Vagina (tissue), 2 donors: ENCODE data around the gene SLC38A6. TPM values are rescaled to one million over a fixed set of nuclear protein-coding genes. Genes with fewer than 3 reads are reported as not detected.
"Not testable (repeated sequence)": the region's sequence is repeated elsewhere in the genome, so short reads cannot be mapped to it uniquely, and the experiment has no call there.

Experiments
- DNase-seq, 2 donors: peaks; one replicate each; pipeline ENCODE4 v3.0.0-alpha.2; 2017; ENCODE audit errors: extremely low spot score in 2 of 2
- H3K27ac ChIP-seq: fragments of 200-600 bp; sonication (generic); one replicate; pipeline ENCODE4 v1.5.1; 2019
- H3K27me3 ChIP-seq: fragments of 200-600 bp; sonication (generic); one replicate; pipeline ENCODE4 v1.5.1; 2019
- H3K36me3 ChIP-seq, 2 donors: fragments of 200-600 bp; sonication (generic); one replicate each; pipeline ENCODE4 v1.5.1; 2017 to 2019
- H3K4me1 ChIP-seq: fragments of 200-600 bp; sonication (generic); one replicate; pipeline ENCODE4 v1.5.1; 2019
- H3K4me3 ChIP-seq, 2 donors: fragments of 200-600 bp; sonication (generic); 1 replicate in 1 of 2; 2 replicates in 1 of 2; pipeline ENCODE4 v1.5.1; 2016 to 2019
- H3K9me3 ChIP-seq: fragments of 200-600 bp; sonication (generic); one replicate; pipeline ENCODE4 v1.5.1; 2019
- CTCF ChIP-seq, 3 experiments: fragments of 450-650 bp in 2 of 3; fragments of 200-600 bp in 1 of 3; sonication (generic) in 1 of 3; IDR thresholded peaks; one replicate each; pipeline ENCODE4 v1.5.1; 2017 to 2019; ENCODE audit warnings: antibody characterized with exemption in 3 of 3, mild to moderate bottlenecking in 2 of 3, moderate library complexity in 2 of 3
- POLR2A ChIP-seq, 2 donors: fragments of 450-650 bp; IDR thresholded peaks; one replicate each; pipeline ENCODE4 v1.6.1; 2017; ENCODE audit warnings: antibody characterized with exemption in 2 of 2, mild to moderate bottlenecking in 2 of 2, moderate library complexity in 2 of 2
- POLR2AphosphoS5 ChIP-seq, 2 donors: sonication (generic); formaldehyde crosslinking; IDR thresholded peaks; one replicate each; pipeline ENCODE4 v1.9.0; 2017; ENCODE audit warnings: antibody characterized with exemption in 2 of 2, mild to moderate bottlenecking in 2 of 2, low read depth in 1 of 2; ENCODE audit not compliant: insufficient read depth in 1 of 2
- intact Hi-C: fragments of 100-400 bp; cut with DNase I; formaldehyde crosslinking; loops from one replicate; pipeline ENCODE4 v1.15.1; 2023
- total RNA-seq: library from RNA; depleted of rRNA; stranded (reverse); fragments of >200 nt; gene quantifications from one replicate; pipeline ENCODE4 v1.2.3, GENCODE V29; 2016

Gene SLC38A6
- total RNA-seq, 1 donor from 2014 or later: 17.2 TPM

- Histone ChIP-seq H3K27me3 (no peaks in the 10 kb centered on the region), H3K4me3 (no peak overlapping the region), H3K27ac (no peak overlapping the region), H3K36me3 (no peaks in the 10 kb centered on the region), H3K9me3 (no peaks in the 10 kb centered on the region), H3K4me1 (no peaks in the 10 kb centered on the region)
- intact Hi-C loops: no loop called here
- no peak for DNase-seq
- TF ChIP-seq POLR2AphosphoS5 (IDR thresholded peaks at IDR 0.05; ENCODE audit: insufficient read depth in 1 of 2, low read depth in 1 of 2) (no peak), CTCF (IDR thresholded peaks at IDR 0.05) (no peak), POLR2A (IDR thresholded peaks at IDR 0.05) (no peak)
These were observed 70.6 kb downstream of the SLC38A6 start for GRCh38 chr14:61051621-61052020.

- Histone ChIP-seq H3K4me3 (no peak overlapping the region), H3K36me3 (no peaks in the 10 kb centered on the region), H3K27ac (no peak overlapping the region), H3K27me3 (no peaks in the 10 kb centered on the region), H3K4me1 (no peaks in the 10 kb centered on the region), H3K9me3 (no peaks in the 10 kb centered on the region)
- no peak for DNase-seq
- TF ChIP-seq POLR2AphosphoS5 (IDR thresholded peaks at IDR 0.05; ENCODE audit: insufficient read depth in 1 of 2, low read depth in 1 of 2) (no peak), POLR2A (IDR thresholded peaks at IDR 0.05) (no peak), CTCF (IDR thresholded peaks at IDR 0.05) (no peak)
- intact Hi-C loops: no loop called here
These were observed 82.4 kb downstream of the SLC38A6 start for GRCh38 chr14:61063461-61063860.

GRCh38 chr14:61064210-61064609 lies 83.2 kb downstream of the SLC38A6 start:
- DNase-seq: no peak
- Histone ChIP-seq H3K9me3 (no peaks in the 10 kb centered on the region), H3K27me3 (no peaks in the 10 kb centered on the region), H3K4me1 (no peaks in the 10 kb centered on the region), H3K27ac (no peak overlapping the region), H3K4me3 (no peak overlapping the region), H3K36me3 (no peaks in the 10 kb centered on the region)
- intact Hi-C loops: no loop called here
- TF ChIP-seq POLR2AphosphoS5 (IDR thresholded peaks at IDR 0.05; ENCODE audit: insufficient read depth in 1 of 2, low read depth in 1 of 2) (no peak), POLR2A (IDR thresholded peaks at IDR 0.05) (no peak), CTCF (IDR thresholded peaks at IDR 0.05) (no peak)

GRCh38 chr14:61064856-61065255 lies 83.8 kb downstream of the SLC38A6 start:
- Histone ChIP-seq H3K9me3 (no peaks in the 10 kb centered on the region), H3K36me3 (no peaks in the 10 kb centered on the region), H3K27me3 (no peaks in the 10 kb centered on the region), H3K4me3 (no peak overlapping the region), H3K4me1 (no peaks in the 10 kb centered on the region), H3K27ac (no peak overlapping the region)
- intact Hi-C loops: no loop called here
- DNase-seq: no peak
- TF ChIP-seq CTCF (IDR thresholded peaks at IDR 0.05) (no peak), POLR2AphosphoS5 (IDR thresholded peaks at IDR 0.05; ENCODE audit: insufficient read depth in 1 of 2, low read depth in 1 of 2) (no peak), POLR2A (IDR thresholded peaks at IDR 0.05) (no peak)

DNA sequence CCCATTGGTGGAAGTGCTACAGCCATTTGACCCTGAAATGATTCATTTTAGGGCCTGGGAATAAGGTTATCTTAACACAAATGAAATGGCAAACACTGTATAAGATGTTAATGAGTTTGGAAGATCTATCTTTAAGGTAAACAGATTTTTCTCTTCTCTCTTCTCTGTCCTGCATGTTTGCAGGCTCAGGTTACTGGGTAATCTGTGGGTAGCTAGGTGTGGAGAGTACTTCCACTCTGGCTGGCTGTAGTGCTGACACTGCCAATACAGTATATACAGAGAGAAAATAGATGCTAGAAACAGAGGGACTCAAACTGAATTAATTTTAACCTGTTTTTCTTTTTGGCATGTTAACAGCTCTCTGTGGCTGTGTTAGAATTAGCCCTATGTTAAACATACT lies 84.6 kb downstream of the SLC38A6 start:
- intact Hi-C loops: no loop called here

GRCh38 chr14:61072442-61072841 lies 91.4 kb downstream of the SLC38A6 start:
- H3K4me1 ChIP-seq, H3K4me3 ChIP-seq, H3K36me3 ChIP-seq, H3K27me3 ChIP-seq, H3K9me3 ChIP-seq, intact Hi-C loops, DNase-seq, H3K27ac ChIP-seq: not testable (repeated sequence)

More for the DNA sequence above, 84.6 kb downstream of the SLC38A6 start:
- DNase-seq: no peak
- TF ChIP-seq CTCF (IDR thresholded peaks at IDR 0.05) (no peak), POLR2AphosphoS5 (IDR thresholded peaks at IDR 0.05; ENCODE audit: insufficient read depth in 1 of 2, low read depth in 1 of 2) (no peak), POLR2A (IDR thresholded peaks at IDR 0.05) (no peak)
- Histone ChIP-seq H3K36me3 (no peaks in the 10 kb centered on the region), H3K27me3 (no peaks in the 10 kb centered on the region), H3K4me1 (no peaks in the 10 kb centered on the region), H3K27ac (no peak overlapping the region), H3K9me3 (no peaks in the 10 kb centered on the region), H3K4me3 (no peak overlapping the region)
